Measurements from ENCODE around the gene CAPZA1.

DNA sequence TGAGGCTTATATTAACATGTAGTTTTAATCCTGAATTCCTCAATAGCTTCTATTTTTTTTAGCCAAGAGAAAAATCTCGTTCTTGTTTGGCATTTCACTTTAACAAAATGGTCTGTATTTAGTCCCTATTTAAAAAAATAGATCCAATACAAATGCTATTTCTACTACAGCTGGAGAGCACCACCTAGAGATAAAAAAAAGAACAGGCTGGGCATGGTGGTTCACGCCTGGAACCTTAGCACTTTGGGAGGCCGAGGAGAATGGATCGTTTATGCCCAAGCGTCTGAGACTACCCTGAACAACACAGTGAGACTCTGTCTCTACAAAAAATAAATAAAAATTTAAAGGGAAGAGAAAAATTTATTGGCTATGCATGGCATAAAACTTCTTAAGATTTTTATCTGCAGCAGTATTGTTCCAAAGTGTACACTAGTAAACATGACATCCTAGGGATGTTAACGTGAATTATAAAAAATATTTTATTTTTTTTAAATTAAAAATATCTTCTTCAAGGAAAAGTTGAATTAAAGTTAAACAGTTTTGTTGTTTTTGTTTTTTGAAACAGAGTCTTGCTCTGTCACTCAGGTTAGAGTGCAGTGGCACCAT, 5.1 kb upstream of the CAPZA1 start:
- TF ChIP-seq, protein P1, sequence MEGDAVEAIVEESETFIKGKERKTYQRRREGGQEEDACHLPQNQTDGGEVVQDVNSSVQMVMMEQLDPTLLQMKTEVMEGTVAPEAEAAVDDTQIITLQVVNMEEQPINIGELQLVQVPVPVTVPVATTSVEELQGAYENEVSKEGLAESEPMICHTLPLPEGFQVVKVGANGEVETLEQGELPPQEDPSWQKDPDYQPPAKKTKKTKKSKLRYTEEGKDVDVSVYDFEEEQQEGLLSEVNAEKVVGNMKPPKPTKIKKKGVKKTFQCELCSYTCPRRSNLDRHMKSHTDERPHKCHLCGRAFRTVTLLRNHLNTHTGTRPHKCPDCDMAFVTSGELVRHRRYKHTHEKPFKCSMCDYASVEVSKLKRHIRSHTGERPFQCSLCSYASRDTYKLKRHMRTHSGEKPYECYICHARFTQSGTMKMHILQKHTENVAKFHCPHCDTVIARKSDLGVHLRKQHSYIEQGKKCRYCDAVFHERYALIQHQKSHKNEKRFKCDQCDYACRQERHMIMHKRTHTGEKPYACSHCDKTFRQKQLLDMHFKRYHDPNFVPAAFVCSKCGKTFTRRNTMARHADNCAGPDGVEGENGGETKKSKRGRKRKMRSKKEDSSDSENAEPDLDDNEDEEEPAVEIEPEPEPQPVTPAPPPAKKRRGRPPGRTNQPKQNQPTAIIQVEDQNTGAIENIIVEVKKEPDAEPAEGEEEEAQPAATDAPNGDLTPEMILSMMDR (IDR thresholded peaks at IDR 0.05; ENCODE audit: low read depth, low read length), result peak; percentile 59
- TF ChIP-seq POLR2A (IDR thresholded peaks at IDR 0.05; ENCODE audit: extremely low read depth, insufficient read length), result no peak
